Measurements from ENCODE around the gene VSX2.

The VSX2 gene

GRCh38 chr14:74231784-74232183 is 7.5 kb upstream of the VSX2 start:
- no peak for TF ChIP-seq CTCF (IDR thresholded peaks at IDR 0.05; ENCODE audit: low read depth, low read length)
- H3K4me3 ChIP-seq (ENCODE audit: low read depth, low read length) = no peak overlapping the region

GRCh38 chr14:74235017-74235416 is 4.2 kb upstream of the VSX2 start:
- H3K4me3 ChIP-seq (ENCODE audit: low read depth, low read length) = no peak overlapping the region
- TF ChIP-seq CTCF (IDR thresholded peaks at IDR 0.05; ENCODE audit: low read depth, low read length) = no peak

GRCh38 chr14:74237441-74237840 is 1.8 kb upstream of the VSX2 start:
- TF ChIP-seq CTCF (IDR thresholded peaks at IDR 0.05; ENCODE audit: low read depth, low read length) = no peak
- H3K4me3 ChIP-seq (ENCODE audit: low read depth, low read length) = no peak overlapping the region

GRCh38 chr14:74239848-74240793 is 872 bp downstream of the VSX2 start:
- no peak overlapping the region for H3K4me3 ChIP-seq (ENCODE audit: low read depth, low read length)
- no peak for TF ChIP-seq CTCF (IDR thresholded peaks at IDR 0.05; ENCODE audit: low read depth, low read length)

- H3K4me3 ChIP-seq (ENCODE audit: low read depth, low read length) = no peak overlapping the region
- TF ChIP-seq CTCF (IDR thresholded peaks at IDR 0.05; ENCODE audit: low read depth, low read length) = no peak
Observed at GRCh38 chr14:74240794-74241651, 1.8 kb downstream of the VSX2 start.

GRCh38 chr14:74241652-74242017 is 2.4 kb downstream of the VSX2 start:
- TF ChIP-seq CTCF (IDR thresholded peaks at IDR 0.05; ENCODE audit: low read depth, low read length) = no peak
- no peak overlapping the region for H3K4me3 ChIP-seq (ENCODE audit: low read depth, low read length)

Data from WI38 (cell line).